CD14-positive monocyte (primary cell): ENCODE results near the gene POU2AF1. TPM values are rescaled to one million over a fixed set of nuclear protein-coding genes. Genes with fewer than 3 reads are reported as not detected.

ENCODE experiments used
- DNase-seq, 3 donors: peaks; one replicate each; pipeline ENCODE4 v3.0.0-alpha.2; 2011 to 2022
- H2AFZ ChIP-seq: 2 replicates; pipeline ENCODE4 v1.6.0; 2012; ENCODE audit warnings: mild to moderate bottlenecking, low read depth, low read length, inconsistent platforms; ENCODE audit not compliant: insufficient read depth, poor library complexity, severe bottlenecking
- H3K27ac ChIP-seq, 2 donors: 1 replicate in 1 of 2; 2 replicates in 1 of 2; pipeline ENCODE4 v1.5.1; 2012 to 2013; ENCODE audit warnings: low read length in 2 of 2, control low read depth in 1 of 2, inconsistent platforms in 1 of 2, low read depth in 1 of 2, mild to moderate bottlenecking in 1 of 2
- H3K27me3 ChIP-seq, 2 donors: one replicate each; pipeline versions ENCODE4 v1.6.0 to v1.6.1; 2011 to 2013; ENCODE audit warnings: low read length in 2 of 2; ENCODE audit not compliant: control insufficient read depth in 2 of 2, insufficient read depth in 2 of 2
- H3K36me3 ChIP-seq, 2 donors: replicated peaks in 1 of 2; 1 replicate in 1 of 2; 2 replicates in 1 of 2; pipeline versions ENCODE4 v1.5.1 to v1.6.1; 2012 to 2013; ENCODE audit warnings: low read length in 2 of 2, control low read depth in 1 of 2, inconsistent platforms in 1 of 2, mild to moderate bottlenecking in 1 of 2; ENCODE audit not compliant: insufficient read depth in 2 of 2, control insufficient read depth in 1 of 2
- H3K4me1 ChIP-seq, 2 donors: 1 replicate in 1 of 2; 2 replicates in 1 of 2; pipeline versions ENCODE4 v1.5.1 to v1.6.1; 2012 to 2013; ENCODE audit warnings: low read length in 2 of 2, control low read depth in 1 of 2, inconsistent platforms in 1 of 2, mild to moderate bottlenecking in 1 of 2, moderate library complexity in 1 of 2; ENCODE audit not compliant: insufficient read depth in 2 of 2, control insufficient read depth in 1 of 2
- H3K4me2 ChIP-seq: replicated peaks from 2 replicates; pipeline ENCODE3; 2012; ENCODE audit warnings: low read length, moderate library complexity, mild to moderate bottlenecking; ENCODE audit not compliant: poor library complexity, severe bottlenecking; ENCODE audit errors: extremely low read depth
- H3K4me3 ChIP-seq, 3 experiments: fragments of 200-600 bp in 1 of 3; sonication (generic) in 1 of 3; replicated peaks in 1 of 3; 1 replicate in 2 of 3; 2 replicates in 1 of 3; pipeline ENCODE4 v1.5.1; 2011 to 2013; ENCODE audit warnings: low read length in 3 of 3, mild to moderate bottlenecking in 3 of 3, control low read depth in 2 of 3, low read depth in 2 of 3, inconsistent platforms in 1 of 3, moderate library complexity in 1 of 3
- H3K79me2 ChIP-seq: 2 replicates; pipeline ENCODE4 v1.6.0; 2012; ENCODE audit warnings: mild to moderate bottlenecking, control low read depth, inconsistent platforms, low read length, moderate library complexity; ENCODE audit not compliant: insufficient read depth
- H3K9ac ChIP-seq: 2 replicates; pipeline ENCODE4 v1.6.0; 2017; ENCODE audit warnings: low read length, mild to moderate bottlenecking; ENCODE audit not compliant: insufficient read depth, poor library complexity, severe bottlenecking
- H3K9me3 ChIP-seq, 2 donors: replicated peaks in 1 of 2; 1 replicate in 1 of 2; 2 replicates in 1 of 2; pipeline versions ENCODE4 v1.5.1 to v1.6.1; 2012 to 2013; ENCODE audit warnings: low read length in 2 of 2, control low read depth in 1 of 2; ENCODE audit not compliant: control insufficient read depth in 1 of 2, insufficient read depth in 1 of 2
- H4K20me1 ChIP-seq: 2 replicates; pipeline ENCODE4 v1.6.0; 2012; ENCODE audit warnings: mild to moderate bottlenecking, low read length, control low read depth, moderate library complexity; ENCODE audit not compliant: insufficient read depth
- H3K27ac Mint-ChIP-seq, 7 donors: one replicate each; pipeline ENCODE4 v1.8.0; 2020; ENCODE audit warnings: mild to moderate bottlenecking in 7 of 7, mixed read lengths in 7 of 7, moderate library complexity in 6 of 7, inconsistent platforms in 2 of 7
- H3K27me3 Mint-ChIP-seq, 3 donors: one replicate each; pipeline ENCODE4 v1.8.0; 2021 to 2022; ENCODE audit warnings: low read depth in 3 of 3, mild to moderate bottlenecking in 3 of 3, mixed read lengths in 3 of 3, moderate library complexity in 3 of 3, inconsistent platforms in 1 of 3
- H3K36me3 Mint-ChIP-seq, 2 donors: one replicate each; pipeline ENCODE4 v1.8.0; 2020; ENCODE audit warnings: mixed read lengths in 2 of 2, inconsistent platforms in 1 of 2, mild to moderate bottlenecking in 1 of 2
- H3K4me1 Mint-ChIP-seq: one replicate; pipeline ENCODE4 v1.8.0; 2020; ENCODE audit warnings: mild to moderate bottlenecking, mixed read lengths
- H3K4me3 Mint-ChIP-seq, 2 donors: one replicate each; pipeline ENCODE4 v1.8.0; 2020; ENCODE audit warnings: mild to moderate bottlenecking in 2 of 2, mixed read lengths in 2 of 2, moderate library complexity in 1 of 2
- H3K9me3 Mint-ChIP-seq, 7 donors: one replicate each; pipeline ENCODE4 v1.8.0; 2020 to 2022; ENCODE audit warnings: mixed read lengths in 7 of 7, mild to moderate bottlenecking in 6 of 7, moderate library complexity in 6 of 7, inconsistent platforms in 2 of 7
- WGBS: methylation state at CpG from one replicate; pipeline ENCODE4 v1.1.5; 2013; ENCODE audit warnings: missing lambda C conversion rate; ENCODE audit not compliant: insufficient coverage; 5-methylcytosine and 5-hydroxymethylcytosine counted together
- intact Hi-C, 2 donors: fragments of 100-400 bp; cut with micrococcal nuclease; formaldehyde crosslinking; loops; one replicate each; pipeline versions ENCODE4 v1.15.0 to v1.15.1; 2023
- polyA plus RNA-seq, 3 donors: library from polyadenylated mRNA; depleted of rRNA in 1 of 3; unstranded in 2 of 3; stranded (reverse) in 1 of 3; fragments of 300-500 nt in 2 of 3; fragments of >200 nt in 1 of 3; fragmentation: Illumina TruSeq in 2 of 3; gene quantifications; 1 replicate in 2 of 3; 2 replicates in 1 of 3; pipeline ENCODE4 v1.2.3, GENCODE V29; 2012 to 2021
- TF ChIP-seq, protein P1 (sequence below): fragments of 200-600 bp; IDR thresholded peaks from one replicate; pipeline ENCODE4 v1.8.0; 2022; ENCODE audit warnings: antibody characterized with exemption, mild to moderate bottlenecking

POU2AF1 gene
- polyA plus RNA-seq, 3 donors = 0.07 to 0.12 (median 0.09) TPM

DNA sequence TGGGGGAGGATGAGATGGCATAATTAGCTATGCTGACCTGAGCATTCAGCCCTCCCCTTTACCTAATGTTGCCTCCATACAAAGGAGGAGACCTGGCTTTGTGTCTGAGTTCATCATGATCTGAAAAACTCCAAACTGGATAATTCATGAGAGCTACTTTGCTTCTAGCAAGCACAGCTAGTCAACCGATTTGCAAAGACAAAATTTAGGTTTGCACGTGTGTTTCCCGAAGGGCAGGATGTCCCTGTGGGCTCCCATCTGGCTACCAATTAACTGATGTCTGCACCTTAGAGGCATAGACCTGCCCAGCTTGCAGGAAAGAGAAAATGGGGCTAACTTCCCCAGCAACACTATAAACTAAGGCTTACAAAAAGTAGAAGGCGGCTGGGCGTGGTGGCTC is 42.2 kb upstream of the POU2AF1 start:
- Histone ChIP-seq H3K79me2 (no peaks in the 10 kb centered on the region), H3K36me3 (no peaks in the 10 kb centered on the region), H3K4me3 (no peak overlapping the region), H2AFZ (no peak overlapping the region), H3K9me3 (no peaks in the 10 kb centered on the region), H3K9ac (no peak overlapping the region), H4K20me1 (no peaks in the 10 kb centered on the region), H3K4me1 (peaks cover 0 to 13% of the 10 kb centered on the region in 2 donors), H3K27me3 (no peaks in the 10 kb centered on the region), H3K4me2 (no peak overlapping the region), H3K27ac (no peak overlapping the region)
- intact Hi-C loops = no loop called here
- Mint-ChIP-seq H3K27ac (no peak overlapping the region), H3K36me3 (no peaks in the 10 kb centered on the region), H3K9me3 (peaks cover 0 to 2% (median 0%) of the 10 kb centered on the region in 7 donors), H3K27me3 (peaks cover 0 to 7% (median 0%) of the 10 kb centered on the region in 3 donors), H3K4me3 (no peak overlapping the region), H3K4me1 (peaks cover 11% of the 10 kb centered on the region)
- TF ChIP-seq, protein P1, sequence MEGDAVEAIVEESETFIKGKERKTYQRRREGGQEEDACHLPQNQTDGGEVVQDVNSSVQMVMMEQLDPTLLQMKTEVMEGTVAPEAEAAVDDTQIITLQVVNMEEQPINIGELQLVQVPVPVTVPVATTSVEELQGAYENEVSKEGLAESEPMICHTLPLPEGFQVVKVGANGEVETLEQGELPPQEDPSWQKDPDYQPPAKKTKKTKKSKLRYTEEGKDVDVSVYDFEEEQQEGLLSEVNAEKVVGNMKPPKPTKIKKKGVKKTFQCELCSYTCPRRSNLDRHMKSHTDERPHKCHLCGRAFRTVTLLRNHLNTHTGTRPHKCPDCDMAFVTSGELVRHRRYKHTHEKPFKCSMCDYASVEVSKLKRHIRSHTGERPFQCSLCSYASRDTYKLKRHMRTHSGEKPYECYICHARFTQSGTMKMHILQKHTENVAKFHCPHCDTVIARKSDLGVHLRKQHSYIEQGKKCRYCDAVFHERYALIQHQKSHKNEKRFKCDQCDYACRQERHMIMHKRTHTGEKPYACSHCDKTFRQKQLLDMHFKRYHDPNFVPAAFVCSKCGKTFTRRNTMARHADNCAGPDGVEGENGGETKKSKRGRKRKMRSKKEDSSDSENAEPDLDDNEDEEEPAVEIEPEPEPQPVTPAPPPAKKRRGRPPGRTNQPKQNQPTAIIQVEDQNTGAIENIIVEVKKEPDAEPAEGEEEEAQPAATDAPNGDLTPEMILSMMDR = no peak
- DNase-seq = no peak
- WGBS = 77% methylated on average over 3 of the region's 5 CpGs

DNA sequence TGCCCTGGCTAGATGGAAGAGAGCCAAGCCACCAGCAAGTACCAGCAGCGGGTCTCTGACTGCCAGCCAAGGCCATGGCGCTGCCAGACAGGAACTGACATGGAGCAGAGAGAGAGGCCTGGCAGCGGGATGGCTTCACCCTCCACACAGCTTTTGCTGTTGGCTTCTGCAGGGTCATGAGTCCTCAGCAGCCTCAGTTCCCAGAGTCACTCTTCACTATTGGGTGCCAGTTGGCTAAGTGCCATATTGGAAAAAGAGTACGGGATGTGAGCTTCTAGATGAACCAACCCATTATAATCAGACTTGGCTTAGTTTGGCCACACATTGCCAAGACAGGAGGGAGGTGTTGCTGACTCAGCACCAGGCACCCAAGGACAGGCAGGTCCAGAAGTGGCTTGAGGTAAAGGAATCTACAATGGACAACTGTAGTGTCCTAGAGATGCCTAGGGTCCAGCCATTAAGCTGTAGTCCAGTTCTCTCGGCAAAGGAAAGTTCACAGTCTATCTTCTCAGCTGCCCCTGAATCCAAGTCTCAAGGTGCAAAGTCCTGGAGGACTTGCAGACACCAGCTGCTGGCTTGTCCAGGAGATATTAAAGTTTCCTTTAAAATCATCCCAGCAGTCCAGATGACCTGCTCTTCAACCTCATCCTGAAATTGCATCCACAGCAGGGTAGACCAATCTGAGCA is 40.7 kb upstream of the POU2AF1 start:
- TF ChIP-seq, protein P1 = no peak
- H3K4me1 Mint-ChIP-seq = peaks cover 15% of the 10 kb centered on the region
- DNase-seq = no peak
- no peaks in the 10 kb centered on the region for H3K36me3 ChIP-seq
- no peaks in the 10 kb centered on the region for H3K79me2 ChIP-seq
- no peak overlapping the region for H2AFZ ChIP-seq
- peaks cover 0 to 7% (median 2%) of the 10 kb centered on the region in 3 donors for H3K27me3 Mint-ChIP-seq
- no peak overlapping the region for H3K4me3 Mint-ChIP-seq
- H3K9me3 ChIP-seq = no peaks in the 10 kb centered on the region
- H3K36me3 Mint-ChIP-seq = no peaks in the 10 kb centered on the region
- H3K27ac ChIP-seq = no peak overlapping the region
- no peaks in the 10 kb centered on the region for H4K20me1 ChIP-seq
- WGBS = 56% methylated on average over 3 of the region's 5 CpGs
- H3K9me3 Mint-ChIP-seq = peaks cover 0 to 2% (median 0%) of the 10 kb centered on the region in 7 donors
- peaks cover 0 to 13% of the 10 kb centered on the region in 2 donors for H3K4me1 ChIP-seq
- H3K4me2 ChIP-seq = no peak overlapping the region
- no peaks in the 10 kb centered on the region for H3K27me3 ChIP-seq
- H3K4me3 ChIP-seq = no peak overlapping the region
- no peak overlapping the region for H3K27ac Mint-ChIP-seq
- H3K9ac ChIP-seq = no peak overlapping the region
- intact Hi-C loops = no loop called here
